T-helper 1 cell treated with Interleukin-12 subunit alpha and Interleukin-12 subunit beta and Interleukin-4 antibody, amounts not matched to agents 30 μg/mL and 1 μg/mL, for 36 hours (primary cell): Measurements from ENCODE around the gene ISY1.
"Not testable (repeated sequence)": the region's sequence is repeated elsewhere in the genome, so short reads cannot be mapped to it uniquely, and the experiment has no call there.

Experiments
- H3K27ac Mint-ChIP-seq: one replicate; pipeline ENCODE4 v1.8.0; 2021; ENCODE audit warnings: mild to moderate bottlenecking, mixed read lengths
- H3K27me3 Mint-ChIP-seq: one replicate; pipeline ENCODE4 v1.8.0; 2021; ENCODE audit warnings: low read depth, mixed read lengths
- H3K36me3 Mint-ChIP-seq: one replicate; pipeline ENCODE4 v1.8.0; 2021; ENCODE audit warnings: low read depth, mixed read lengths
- H3K4me1 Mint-ChIP-seq: one replicate; pipeline ENCODE4 v1.8.0; 2021; ENCODE audit warnings: low read depth, mixed read lengths
- H3K4me3 Mint-ChIP-seq: one replicate; pipeline ENCODE4 v1.8.0; 2021; ENCODE audit warnings: mild to moderate bottlenecking, moderate library complexity, mixed read lengths
- H3K9me3 Mint-ChIP-seq: one replicate; pipeline ENCODE4 v1.8.0; 2021; ENCODE audit warnings: mixed read lengths

The ISY1 gene

DNA sequence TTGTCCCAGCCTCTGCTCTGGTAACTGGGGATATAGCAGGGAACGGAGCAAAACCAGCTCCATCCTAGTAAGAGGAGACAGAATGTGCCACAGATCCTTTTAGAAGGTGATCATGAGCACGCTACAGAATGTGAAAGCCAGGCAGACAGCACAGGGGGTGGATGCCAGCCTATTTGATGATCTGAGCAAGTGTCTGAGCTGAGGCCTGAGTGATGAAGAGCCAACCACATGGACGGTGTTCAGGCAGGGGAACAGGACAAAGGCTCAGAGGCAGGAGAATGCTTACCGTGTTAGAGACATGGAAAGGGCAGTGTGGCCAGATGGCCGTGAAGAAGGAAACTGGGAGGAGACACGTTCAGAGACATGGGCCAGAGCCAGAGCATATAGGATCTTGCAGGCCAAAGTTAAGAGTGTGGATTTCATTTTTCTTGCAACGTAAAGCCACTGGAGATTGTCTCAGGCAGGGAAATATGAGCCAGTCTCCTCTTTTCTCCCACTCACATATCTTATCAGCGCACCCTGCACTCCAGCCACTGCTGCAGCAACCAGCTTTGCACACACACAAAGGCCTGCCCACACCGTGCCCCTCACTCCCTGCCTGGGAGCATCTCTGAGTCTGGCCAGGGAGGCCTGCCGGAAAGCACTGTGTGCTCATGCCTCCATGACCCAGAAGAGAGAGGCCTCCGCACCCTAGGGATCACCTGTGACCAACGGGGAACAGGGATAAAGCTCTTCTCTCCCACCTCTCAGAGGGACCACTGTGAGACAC, 59.3 kb downstream of the ISY1 start:
- H3K4me1 Mint-ChIP-seq, result peaks cover 37% of the 10 kb centered on the region
- H3K9me3 Mint-ChIP-seq, result no peaks in the 10 kb centered on the region
- no peaks in the 10 kb centered on the region for H3K27me3 Mint-ChIP-seq
- peak overlapping the region; percentile 60 for H3K27ac Mint-ChIP-seq
- peaks cover 35% of the 10 kb centered on the region for H3K36me3 Mint-ChIP-seq
- no peak overlapping the region for H3K4me3 Mint-ChIP-seq

- Mint-ChIP-seq H3K4me1 (peaks cover 40% of the 10 kb centered on the region), H3K9me3 (no peaks in the 10 kb centered on the region), H3K4me3 (no peak overlapping the region), H3K27me3 (no peaks in the 10 kb centered on the region), H3K27ac (no peak overlapping the region), H3K36me3 (peaks cover 37% of the 10 kb centered on the region)
Measured at GRCh38 chr3:129100274-129100673, 60.6 kb downstream of the ISY1 start.

DNA sequence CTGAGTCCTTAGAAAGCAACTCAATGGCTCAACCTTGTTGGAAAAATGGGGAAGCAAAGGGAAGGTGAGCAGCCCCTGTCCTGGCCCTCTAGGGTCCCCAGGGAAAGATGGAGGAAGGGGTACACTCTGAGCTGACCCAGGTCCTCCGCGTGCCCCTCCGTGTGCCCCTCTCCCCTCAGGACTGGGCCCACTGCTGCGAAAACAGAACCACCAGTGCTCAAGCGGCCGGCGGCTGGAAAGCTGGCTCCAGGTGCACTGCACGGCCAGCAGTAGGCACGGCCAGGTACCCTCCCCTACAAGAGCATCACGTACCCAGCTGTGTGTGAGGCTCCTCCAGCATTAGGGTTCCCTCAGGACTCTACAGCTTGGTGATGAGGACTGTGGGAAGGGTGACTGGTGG, 65.6 kb downstream of the ISY1 start:
- Mint-ChIP-seq H3K36me3 (peaks cover 37% of the 10 kb centered on the region), H3K4me1 (peaks cover 20% of the 10 kb centered on the region), H3K9me3 (no peaks in the 10 kb centered on the region), H3K4me3 (no peak overlapping the region), H3K27me3 (no peaks in the 10 kb centered on the region), H3K27ac (no peak overlapping the region)

GRCh38 chr3:129088312-129088711, 72.6 kb downstream of the ISY1 start:
- H3K4me3 Mint-ChIP-seq, H3K4me1 Mint-ChIP-seq, H3K9me3 Mint-ChIP-seq, H3K27me3 Mint-ChIP-seq, H3K36me3 Mint-ChIP-seq, H3K27ac Mint-ChIP-seq: not testable (repeated sequence)

DNA sequence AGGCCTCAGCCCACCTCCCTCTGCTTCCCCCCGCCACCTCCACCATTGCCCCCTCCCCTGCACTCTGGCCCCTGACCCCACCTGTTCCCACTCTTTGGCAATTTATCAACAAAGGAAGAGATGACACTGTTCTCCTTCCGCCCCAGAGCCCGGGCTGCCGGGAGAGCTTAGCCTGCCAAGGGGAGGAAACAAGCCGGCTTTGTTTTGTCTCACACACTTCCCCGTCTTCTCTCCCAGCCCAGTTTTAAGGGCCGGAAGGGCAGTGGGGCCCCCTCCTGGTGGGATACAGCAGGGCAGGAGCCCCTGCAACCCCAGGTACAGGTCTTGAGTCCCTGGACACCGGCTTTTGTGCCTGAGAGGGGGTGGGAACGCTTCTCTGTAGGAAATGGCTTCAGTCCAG, 73.0 kb downstream of the ISY1 start:
- H3K9me3 Mint-ChIP-seq, H3K27ac Mint-ChIP-seq, H3K4me3 Mint-ChIP-seq, H3K4me1 Mint-ChIP-seq, H3K36me3 Mint-ChIP-seq, H3K27me3 Mint-ChIP-seq: not testable (repeated sequence)

- Mint-ChIP-seq H3K9me3 (no peaks in the 10 kb centered on the region), H3K4me3 (no peak overlapping the region), H3K4me1 (no peaks in the 10 kb centered on the region), H3K36me3 (peaks cover 7% of the 10 kb centered on the region), H3K27ac (no peak overlapping the region), H3K27me3 (no peaks in the 10 kb centered on the region)
Measured at GRCh38 chr3:129087138-129087702, 73.6 kb downstream of the ISY1 start.

GRCh38 chr3:129085818-129086217, 75.0 kb downstream of the ISY1 start:
- Mint-ChIP-seq H3K27ac (peak overlapping the region; percentile 45), H3K36me3 (no peaks in the 10 kb centered on the region), H3K27me3 (no peaks in the 10 kb centered on the region), H3K9me3 (no peaks in the 10 kb centered on the region), H3K4me3 (no peak overlapping the region), H3K4me1 (peaks cover 2% of the 10 kb centered on the region)

- Mint-ChIP-seq H3K9me3 (no peaks in the 10 kb centered on the region), H3K36me3 (no peaks in the 10 kb centered on the region), H3K4me1 (peaks cover 2% of the 10 kb centered on the region), H3K4me3 (no peak overlapping the region), H3K27me3 (no peaks in the 10 kb centered on the region), H3K27ac (peak overlapping the region; percentile 45)
Measured at GRCh38 chr3:129085165-129085715, 75.6 kb downstream of the ISY1 start.

- Mint-ChIP-seq H3K4me1 (peaks cover 2% of the 10 kb centered on the region), H3K9me3 (no peaks in the 10 kb centered on the region), H3K27me3 (no peaks in the 10 kb centered on the region), H3K4me3 (no peak overlapping the region), H3K27ac (no peak overlapping the region), H3K36me3 (no peaks in the 10 kb centered on the region)
Measured at GRCh38 chr3:129084501-129084900, 76.4 kb downstream of the ISY1 start.

DNA sequence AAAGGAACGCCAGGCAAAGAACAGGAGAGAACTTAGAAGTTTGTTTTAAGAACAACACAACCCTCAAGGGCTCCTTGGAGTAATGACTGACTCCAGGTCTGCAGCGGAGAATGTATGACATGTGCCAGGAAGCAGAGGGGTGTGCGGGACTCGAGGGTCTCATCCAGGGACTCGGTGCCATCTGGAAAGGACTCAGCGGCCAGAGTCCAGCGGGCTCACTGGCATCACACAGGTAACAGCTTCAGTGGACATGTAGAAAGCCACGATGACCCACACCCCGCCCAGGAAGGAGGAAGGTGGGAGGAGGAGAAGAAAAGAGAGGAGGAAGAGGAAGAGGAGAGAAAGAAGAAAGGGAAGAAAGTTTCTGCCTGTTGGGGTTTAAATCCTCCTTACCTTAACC, 78.8 kb downstream of the ISY1 start:
- Mint-ChIP-seq H3K4me1 (peaks cover 2% of the 10 kb centered on the region), H3K27ac (no peak overlapping the region), H3K4me3 (no peak overlapping the region), H3K27me3 (no peaks in the 10 kb centered on the region), H3K9me3 (no peaks in the 10 kb centered on the region), H3K36me3 (no peaks in the 10 kb centered on the region)

DNA sequence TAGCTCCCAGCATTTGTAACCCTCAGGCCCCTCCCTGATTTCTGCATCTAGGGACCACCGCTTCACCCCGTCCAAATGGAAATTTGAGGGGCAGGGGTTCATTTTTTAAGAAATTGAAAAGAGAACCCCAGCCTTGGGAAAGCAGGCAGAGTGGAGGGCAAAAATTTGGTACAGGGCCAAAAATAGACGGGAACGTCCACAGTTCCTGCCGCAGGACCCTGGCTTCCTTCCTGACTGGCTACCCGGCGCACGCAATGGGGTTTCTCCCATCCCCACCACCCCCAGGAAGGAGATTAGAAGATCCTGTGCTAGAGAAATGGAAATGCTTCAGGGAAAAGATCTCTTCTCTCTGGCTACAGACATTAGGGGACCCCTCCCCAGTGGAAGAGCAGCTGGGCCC, 79.4 kb downstream of the ISY1 start:
- Mint-ChIP-seq H3K27ac (no peak overlapping the region), H3K9me3 (no peaks in the 10 kb centered on the region), H3K27me3 (no peaks in the 10 kb centered on the region), H3K4me3 (no peak overlapping the region), H3K36me3 (no peaks in the 10 kb centered on the region), H3K4me1 (peaks cover 2% of the 10 kb centered on the region)

DNA sequence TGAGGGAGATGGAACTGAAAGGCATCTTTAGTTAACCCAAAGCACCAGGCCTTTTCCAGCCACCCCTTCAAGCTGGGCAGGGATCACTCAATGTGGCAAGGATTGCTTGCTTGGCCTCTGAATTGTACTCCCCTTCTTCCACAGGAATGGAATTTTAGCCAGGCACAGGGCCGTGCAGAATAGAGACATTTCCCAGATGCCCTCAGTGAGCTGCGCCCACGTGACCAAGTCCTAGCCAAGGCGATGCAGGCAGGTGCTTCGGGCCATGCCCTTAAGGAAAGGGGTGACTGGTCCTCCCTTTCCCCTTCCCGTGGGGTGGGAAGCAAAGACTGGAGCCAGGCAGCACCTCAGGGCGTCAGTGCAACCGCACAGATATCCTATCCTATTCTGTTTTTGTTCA, 82.4 kb downstream of the ISY1 start:
- Mint-ChIP-seq H3K9me3 (no peaks in the 10 kb centered on the region), H3K36me3 (peaks cover 2% of the 10 kb centered on the region), H3K27me3 (no peaks in the 10 kb centered on the region), H3K4me1 (peaks cover 2% of the 10 kb centered on the region), H3K4me3 (no peak overlapping the region), H3K27ac (no peak overlapping the region)
